ENCODE data around the gene MAGI3.

GRCh38 chr1:113666126-113666525 is 275.8 kb downstream of the MAGI3 start:
- TF ChIP-seq, protein P1, sequence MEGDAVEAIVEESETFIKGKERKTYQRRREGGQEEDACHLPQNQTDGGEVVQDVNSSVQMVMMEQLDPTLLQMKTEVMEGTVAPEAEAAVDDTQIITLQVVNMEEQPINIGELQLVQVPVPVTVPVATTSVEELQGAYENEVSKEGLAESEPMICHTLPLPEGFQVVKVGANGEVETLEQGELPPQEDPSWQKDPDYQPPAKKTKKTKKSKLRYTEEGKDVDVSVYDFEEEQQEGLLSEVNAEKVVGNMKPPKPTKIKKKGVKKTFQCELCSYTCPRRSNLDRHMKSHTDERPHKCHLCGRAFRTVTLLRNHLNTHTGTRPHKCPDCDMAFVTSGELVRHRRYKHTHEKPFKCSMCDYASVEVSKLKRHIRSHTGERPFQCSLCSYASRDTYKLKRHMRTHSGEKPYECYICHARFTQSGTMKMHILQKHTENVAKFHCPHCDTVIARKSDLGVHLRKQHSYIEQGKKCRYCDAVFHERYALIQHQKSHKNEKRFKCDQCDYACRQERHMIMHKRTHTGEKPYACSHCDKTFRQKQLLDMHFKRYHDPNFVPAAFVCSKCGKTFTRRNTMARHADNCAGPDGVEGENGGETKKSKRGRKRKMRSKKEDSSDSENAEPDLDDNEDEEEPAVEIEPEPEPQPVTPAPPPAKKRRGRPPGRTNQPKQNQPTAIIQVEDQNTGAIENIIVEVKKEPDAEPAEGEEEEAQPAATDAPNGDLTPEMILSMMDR (IDR thresholded peaks at IDR 0.05), result no peak
- TF ChIP-seq POLR2A (IDR thresholded peaks at IDR 0.05), result no peak

All from adrenal gland (tissue), 5 donors.